H1 (cell line): Measurements from ENCODE around the gene NRXN2. TPM values are rescaled to one million over a fixed set of nuclear protein-coding genes. Genes with fewer than 3 reads are reported as not detected.

ENCODE experiments used
- CTCF ChIA-PET: fragments of 300-600 bp; sonication (Branson Sonifier 250); formaldehyde crosslinking; loops from one replicate; lab custom pipeline; 2021; ENCODE audit not compliant: partially characterized antibody; lab: Charles Lee
- POLR2A ChIA-PET: fragments of 300-600 bp; sonication (Branson Sonifier 250); formaldehyde crosslinking; loops from one replicate; lab custom pipeline; 2021; ENCODE audit warnings: inconsistent platforms; ENCODE audit not compliant: partially characterized antibody; lab: Charles Lee
- DNase-seq, 2 experiments: peaks; one replicate each; pipeline versions ENCODE4 v3.0.0 to v3.0.0-alpha.2; 2010 to 2022; ENCODE audit warnings: low spot score in 2 of 2, low read depth in 1 of 2, mixed read lengths in 1 of 2
- FAIRE-seq: peaks from 2 replicates; lab custom pipeline; 2011; peaks lifted over from hg19 to GRCh38; lab: Jason Lieb, UNC
- H2AFZ ChIP-seq: 2 replicates; pipeline ENCODE4 v1.8.1; 2012; ENCODE audit warnings: low read length, inconsistent platforms
- H2AK5ac ChIP-seq: 2 replicates; pipeline ENCODE4 v1.6.1; 2013; ENCODE audit warnings: low read depth, low read length
- H2BK120ac ChIP-seq: replicated peaks from 2 replicates; pipeline ENCODE3; 2013; ENCODE audit warnings: low read depth, low read length, inconsistent platforms
- H2BK12ac ChIP-seq: 2 replicates; pipeline ENCODE4 v1.6.1; 2013; ENCODE audit warnings: low read depth, low read length
- H2BK15ac ChIP-seq: 2 replicates; pipeline ENCODE4 v1.6.1; 2013; ENCODE audit warnings: low read length
- H2BK20ac ChIP-seq: 2 replicates; pipeline ENCODE4 v1.6.1; 2013; ENCODE audit warnings: low read length
- H2BK5ac ChIP-seq: 2 replicates; pipeline ENCODE4 v1.6.1; 2013; ENCODE audit warnings: low read depth, low read length
- H3K14ac ChIP-seq: 2 replicates; pipeline ENCODE4 v1.6.1; 2013; ENCODE audit warnings: inconsistent platforms; ENCODE audit not compliant: insufficient read length
- H3K18ac ChIP-seq: 2 replicates; pipeline ENCODE4 v1.6.1; 2013; ENCODE audit warnings: low read length; ENCODE audit errors: extremely low read depth
- H3K23ac ChIP-seq: 2 replicates; pipeline ENCODE4 v1.6.1; 2013; ENCODE audit warnings: inconsistent platforms; ENCODE audit not compliant: insufficient read length
- H3K23me2 ChIP-seq: 2 replicates; pipeline ENCODE4 v1.6.1; 2013; ENCODE audit warnings: low read depth, low read length
- H3K27ac ChIP-seq: 2 replicates; pipeline ENCODE4 v1.6.1; 2011; ENCODE audit warnings: low read depth, low read length, inconsistent platforms
- H3K27me3 ChIP-seq, 4 experiments: replicated peaks in 1 of 4; 1 replicate in 1 of 4; 2 replicates in 3 of 4; pipeline versions ENCODE4 v1.6.1 to v1.8.1; 2011 to 2013; ENCODE audit warnings: low read length in 3 of 4, mild to moderate bottlenecking in 3 of 4, inconsistent platforms in 2 of 4, mixed read lengths in 2 of 4, moderate library complexity in 1 of 4; ENCODE audit not compliant: control insufficient read depth in 3 of 4, insufficient read depth in 3 of 4; ENCODE audit errors: extremely low read depth in 1 of 4
- H3K36me3 ChIP-seq, 4 experiments: 2 replicates each; pipeline versions ENCODE4 v1.6.1 to v1.8.1; 2011 to 2013; ENCODE audit warnings: mild to moderate bottlenecking in 4 of 4, low read length in 3 of 4, moderate library complexity in 2 of 4, control low read depth in 1 of 4, inconsistent platforms in 1 of 4; ENCODE audit not compliant: insufficient read depth in 4 of 4, control insufficient read depth in 2 of 4
- H3K4ac ChIP-seq: replicated peaks from 2 replicates; pipeline ENCODE3; 2013; ENCODE audit warnings: low read length, low read depth, mixed read lengths, inconsistent platforms; ENCODE audit not compliant: insufficient read length
- H3K4me1 ChIP-seq, 4 experiments: replicated peaks in 1 of 4; 1 replicate in 1 of 4; 2 replicates in 3 of 4; pipeline versions ENCODE4 v1.6.1 to v1.8.1; 2011 to 2013; ENCODE audit warnings: low read length in 3 of 4, inconsistent platforms in 2 of 4, mixed read lengths in 1 of 4; ENCODE audit not compliant: insufficient read depth in 4 of 4, control insufficient read depth in 3 of 4
- H3K4me2 ChIP-seq, 2 experiments: 2 replicates each; pipeline versions ENCODE4 v1.6.1 to v1.8.1; 2011 to 2013; ENCODE audit warnings: low read depth in 2 of 2, low read length in 2 of 2, control low read depth in 1 of 2, inconsistent platforms in 1 of 2, mild to moderate bottlenecking in 1 of 2; ENCODE audit not compliant: insufficient read depth in 1 of 2
- H3K4me3 ChIP-seq, 4 experiments: fragments of 200-600, 300-600 bp in 1 of 4; sonication (generic), shearing (Covaris generic), sonication (Bioruptor Twin) in 1 of 4; 2 replicates each; pipeline versions ENCODE4 v1.5.1 to v1.8.1; 2011 to 2016; ENCODE audit warnings: low read length in 4 of 4, low read depth in 3 of 4, control low read depth in 2 of 4, inconsistent platforms in 2 of 4, mild to moderate bottlenecking in 2 of 4, mixed read lengths in 1 of 4, moderate library complexity in 1 of 4; ENCODE audit not compliant: insufficient read depth in 2 of 4; ENCODE audit errors: extremely low read depth in 1 of 4
- H3K56ac ChIP-seq: replicated peaks from 2 replicates; pipeline ENCODE3; 2013; ENCODE audit warnings: low read depth, mild to moderate bottlenecking, mixed read lengths, low read length, inconsistent platforms; ENCODE audit not compliant: insufficient read length
- H3K79me1 ChIP-seq: 2 replicates; pipeline ENCODE4 v1.6.1; 2013; ENCODE audit warnings: low read depth, low read length, control low read depth
- H3K79me2 ChIP-seq, 2 experiments: 2 replicates each; pipeline versions ENCODE4 v1.6.1 to v1.8.1; 2012 to 2013; ENCODE audit warnings: low read length in 2 of 2, mild to moderate bottlenecking in 2 of 2, inconsistent platforms in 1 of 2; ENCODE audit not compliant: insufficient read depth in 2 of 2, control insufficient read depth in 1 of 2
- H3K9ac ChIP-seq, 4 experiments: replicated peaks in 1 of 4; 1 replicate in 1 of 4; 2 replicates in 3 of 4; pipeline versions ENCODE4 v1.6.1 to v1.8.1; 2011 to 2013; ENCODE audit warnings: low read depth in 3 of 4, low read length in 3 of 4, control low read depth in 2 of 4, mild to moderate bottlenecking in 2 of 4, moderate library complexity in 2 of 4, inconsistent platforms in 1 of 4; ENCODE audit errors: extremely low read depth in 1 of 4
- H3K9me3 ChIP-seq, 2 experiments: 2 replicates each; pipeline versions ENCODE4 v1.6.1 to v1.8.1; 2012 to 2013; ENCODE audit warnings: mild to moderate bottlenecking in 2 of 2, moderate library complexity in 2 of 2, control low read depth in 1 of 2, inconsistent platforms in 1 of 2, low read depth in 1 of 2, low read length in 1 of 2, mixed read lengths in 1 of 2; ENCODE audit not compliant: insufficient read depth in 2 of 2
- H4K20me1 ChIP-seq, 2 experiments: replicated peaks in 1 of 2; 2 replicates each; pipeline versions ENCODE3 to v1.8.1; 2011 to 2013; ENCODE audit warnings: inconsistent platforms in 2 of 2, low read length in 2 of 2, mild to moderate bottlenecking in 1 of 2; ENCODE audit not compliant: insufficient read depth in 2 of 2, control insufficient read depth in 1 of 2
- H4K5ac ChIP-seq: 2 replicates; pipeline ENCODE4 v1.6.1; 2013; ENCODE audit warnings: low read length, low read depth, mixed read lengths, inconsistent platforms; ENCODE audit not compliant: insufficient read length
- H4K8ac ChIP-seq: 2 replicates; pipeline ENCODE4 v1.8.0; 2013; ENCODE audit warnings: mild to moderate bottlenecking, moderate library complexity, low read length, inconsistent platforms; ENCODE audit not compliant: insufficient read depth; ENCODE audit errors: extremely low read depth
- H4K91ac ChIP-seq: replicated peaks from 2 replicates; pipeline ENCODE3; 2013; ENCODE audit warnings: low read length, mixed read lengths, inconsistent platforms; ENCODE audit not compliant: insufficient read length
- WGBS, 2 experiments: shearing (Covaris generic) in 1 of 2; methylation state at CpG; one replicate each; pipeline versions ENCODE4 v1.1.6 to v1.1.7; 2013 to 2015; ENCODE audit warnings: low lambda C conversion rate in 2 of 2, mixed read lengths in 2 of 2, inconsistent platforms in 1 of 2, low coverage in 1 of 2, missing lambda C conversion rate in 1 of 2; ENCODE audit not compliant: insufficient replicate concordance in 2 of 2, insufficient coverage in 1 of 2, insufficient read length in 1 of 2; ENCODE audit errors: extremely low coverage in 1 of 2, missing lambda C conversion rate in 1 of 2; 5-methylcytosine and 5-hydroxymethylcytosine counted together
- polyA plus RNA-seq, 7 experiments: library from polyadenylated mRNA; depleted of rRNA in 3 of 7; stranded (reverse) in 5 of 7; unstranded in 2 of 7; fragments of >200 nt in 5 of 7; fragments of 200-250 nt in 2 of 7; gene quantifications; 1 replicate in 5 of 7; 2 replicates in 1 of 7; 4 replicates in 1 of 7; pipeline versions ENCODE4 v1.2.1 to v1.2.3, GENCODE V29; 2011 to 2013; ENCODE audit warnings: missing spikeins in 2 of 7, mixed read lengths in 2 of 7
- total RNA-seq: library from RNA; stranded (reverse); fragmentation: NEBNext Ultra II Directional; extraction: Animal tissue kit (Norgen Biotek cat#: 25700); gene quantifications from 2 replicates; pipeline ENCODE4 v1.2.1, GENCODE V29; 2021

Gene NRXN2
- total and polyA plus RNA-seq, 2 of the 8 experiments (the other 6 are each of a cell fraction or from before 2014, with no cell fraction given) = 1.3 to 11.5 TPM

DNA sequence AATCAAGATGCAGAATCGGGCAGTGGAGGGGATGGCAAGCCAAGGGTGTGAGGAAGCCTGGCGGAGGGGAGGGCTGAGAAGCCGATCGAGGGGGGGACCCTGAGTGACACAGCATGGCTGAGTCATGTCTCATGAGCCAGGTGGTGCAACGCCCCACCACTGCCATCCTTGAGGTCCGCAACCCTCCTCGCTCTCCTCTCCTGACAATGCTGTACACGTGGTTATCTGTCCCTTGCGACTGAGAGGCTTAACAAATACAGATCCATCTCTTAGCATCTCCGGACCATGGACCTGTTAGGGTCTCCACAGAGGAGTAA is 117.8 kb downstream of the NRXN2 start:
- H3K36me3 ChIP-seq = no peaks in the 10 kb centered on the region
- no peaks in the 10 kb centered on the region for H3K79me1 ChIP-seq
- no peak overlapping the region for H2AFZ ChIP-seq
- H3K9ac ChIP-seq = no peak overlapping the region
- POLR2A ChIA-PET = interaction anchor here (0.6 to 1.5 kb wide), 2 partner anchors 39 to 102 kb away, joined by 3 read pairs; no protein-coding TSS in a partner anchor
- 91% methylated on average over 10 of the region's 10 CpGs; no CpG with 5 or more reads in 1 of the 2 experiments for WGBS, 2 experiments
- no peak overlapping the region for H2BK5ac ChIP-seq
- no peak overlapping the region for H3K18ac ChIP-seq
- H2BK20ac ChIP-seq = no peak overlapping the region
- peaks cover 0 to 6% (median 0%) of the 10 kb centered on the region in 4 experiments; a peak in 1 of 7 replicates for H3K4me1 ChIP-seq
- H4K8ac ChIP-seq = no peak overlapping the region
- H4K20me1 ChIP-seq = no peaks in the 10 kb centered on the region
- H3K4me3 ChIP-seq = no peak overlapping the region
- no peak overlapping the region for H2AK5ac ChIP-seq
- no peak for FAIRE-seq
- no peak overlapping the region for H4K91ac ChIP-seq
- H3K9me3 ChIP-seq = no peaks in the 10 kb centered on the region
- H2BK120ac ChIP-seq = no peak overlapping the region
- H3K27me3 ChIP-seq = no peaks in the 10 kb centered on the region
- no peak overlapping the region for H3K56ac ChIP-seq
- DNase-seq = no peak
- no peak overlapping the region for H3K4me2 ChIP-seq
- H2BK15ac ChIP-seq = no peak overlapping the region
- no peak overlapping the region for H3K14ac ChIP-seq
- H2BK12ac ChIP-seq = no peak overlapping the region
- no peak overlapping the region for H3K27ac ChIP-seq
- H3K4ac ChIP-seq = no peak overlapping the region
- CTCF ChIA-PET = interaction anchor here (0.9 to 2.8 kb wide), 13 partner anchors 16 to 159 kb away, joined by 3 to 26 read pairs (median 4); no protein-coding TSS in a partner anchor
- no peak overlapping the region for H4K5ac ChIP-seq
- no peaks in the 10 kb centered on the region for H3K23me2 ChIP-seq
- no peak overlapping the region for H3K23ac ChIP-seq
- no peaks in the 10 kb centered on the region for H3K79me2 ChIP-seq
